GM18505 (cell line): ENCODE measurements around the gene NFIL3.
A peak's percentile ranks its signal among the peaks of the same experiment; 100 is the strongest.

ENCODE experiments used
- ATAC-seq: cut with Tn5 transposase; IDR thresholded peaks from one replicate; pipeline ENCODE4 v1.9.1; 2021; ENCODE audit not compliant: unreplicated experiment
- POLR2A ChIP-seq: IDR thresholded peaks from 4 replicates; pipeline ENCODE4 v1.6.1; 2011; ENCODE audit warnings: borderline replicate concordance; ENCODE audit not compliant: insufficient read depth, insufficient read length; ENCODE audit errors: extremely low read depth

NFIL3 gene

GRCh38 chr9:91418215-91418610, 5.4 kb downstream of the NFIL3 start:
- no peak for TF ChIP-seq POLR2A
- no peak for ATAC-seq

GRCh38 chr9:91417602-91418214, 5.9 kb downstream of the NFIL3 start:
- ATAC-seq: no peak
- no peak for TF ChIP-seq POLR2A

- ATAC-seq: no peak
- no peak for TF ChIP-seq POLR2A
These were observed 7.4 kb downstream of the NFIL3 start for GRCh38 chr9:91416096-91416712.

GRCh38 chr9:91415290-91415689, 8.3 kb downstream of the NFIL3 start:
- peak; percentile 91 for ATAC-seq
- no peak for TF ChIP-seq POLR2A

- TF ChIP-seq POLR2A: no peak
- ATAC-seq: no peak
These were observed 10.7 kb downstream of the NFIL3 start for GRCh38 chr9:91412941-91413340.

GRCh38 chr9:91411096-91411771, 12.4 kb downstream of the NFIL3 start:
- TF ChIP-seq POLR2A: no peak

GRCh38 chr9:91410161-91410560, 13.5 kb downstream of the NFIL3 start:
- no peak for ATAC-seq
- TF ChIP-seq POLR2A: no peak

More at GRCh38 chr9:91411096-91411771, 12.4 kb downstream of the NFIL3 start:
- no peak for ATAC-seq

GRCh38 chr9:91408475-91408874, 15.2 kb downstream of the NFIL3 start:
- ATAC-seq: no peak

GRCh38 chr9:91407580-91408318, 15.9 kb downstream of the NFIL3 start:
- no peak for ATAC-seq
- TF ChIP-seq POLR2A: no peak

More at GRCh38 chr9:91408475-91408874, 15.2 kb downstream of the NFIL3 start:
- no peak for TF ChIP-seq POLR2A

- no peak for TF ChIP-seq POLR2A
- no peak for ATAC-seq
These were observed 18.1 kb downstream of the NFIL3 start for GRCh38 chr9:91405343-91406077.

- no peak for TF ChIP-seq POLR2A
- ATAC-seq: no peak
These were observed 19.7 kb downstream of the NFIL3 start for GRCh38 chr9:91403665-91404543.

GRCh38 chr9:91398926-91399325, 24.7 kb downstream of the NFIL3 start:
- no peak for ATAC-seq
- no peak for TF ChIP-seq POLR2A
